ENCODE data around the gene LMTK2.

The LMTK2 gene

GRCh38 chr7:98186452-98187137, 79.9 kb downstream of the LMTK2 start:
- DNase-seq (ENCODE audit: insufficient read length, low spot score): no peak
- TF ChIP-seq, protein P1, sequence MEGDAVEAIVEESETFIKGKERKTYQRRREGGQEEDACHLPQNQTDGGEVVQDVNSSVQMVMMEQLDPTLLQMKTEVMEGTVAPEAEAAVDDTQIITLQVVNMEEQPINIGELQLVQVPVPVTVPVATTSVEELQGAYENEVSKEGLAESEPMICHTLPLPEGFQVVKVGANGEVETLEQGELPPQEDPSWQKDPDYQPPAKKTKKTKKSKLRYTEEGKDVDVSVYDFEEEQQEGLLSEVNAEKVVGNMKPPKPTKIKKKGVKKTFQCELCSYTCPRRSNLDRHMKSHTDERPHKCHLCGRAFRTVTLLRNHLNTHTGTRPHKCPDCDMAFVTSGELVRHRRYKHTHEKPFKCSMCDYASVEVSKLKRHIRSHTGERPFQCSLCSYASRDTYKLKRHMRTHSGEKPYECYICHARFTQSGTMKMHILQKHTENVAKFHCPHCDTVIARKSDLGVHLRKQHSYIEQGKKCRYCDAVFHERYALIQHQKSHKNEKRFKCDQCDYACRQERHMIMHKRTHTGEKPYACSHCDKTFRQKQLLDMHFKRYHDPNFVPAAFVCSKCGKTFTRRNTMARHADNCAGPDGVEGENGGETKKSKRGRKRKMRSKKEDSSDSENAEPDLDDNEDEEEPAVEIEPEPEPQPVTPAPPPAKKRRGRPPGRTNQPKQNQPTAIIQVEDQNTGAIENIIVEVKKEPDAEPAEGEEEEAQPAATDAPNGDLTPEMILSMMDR (IDR thresholded peaks at IDR 0.05; ENCODE audit: insufficient read depth, missing control alignments): no peak
- no peak for FAIRE-seq

- no peak for DNase-seq (ENCODE audit: insufficient read length, low spot score)
- FAIRE-seq: no peak
- TF ChIP-seq, protein P1 (IDR thresholded peaks at IDR 0.05; ENCODE audit: insufficient read depth, missing control alignments): no peak
Observed at GRCh38 chr7:98187138-98187502, 80.5 kb downstream of the LMTK2 start.

GRCh38 chr7:98189559-98189958, 82.9 kb downstream of the LMTK2 start:
- FAIRE-seq: no peak
- DNase-seq (ENCODE audit: insufficient read length, low spot score): no peak
- TF ChIP-seq, protein P1 (IDR thresholded peaks at IDR 0.05; ENCODE audit: insufficient read depth, missing control alignments): no peak

DNA sequence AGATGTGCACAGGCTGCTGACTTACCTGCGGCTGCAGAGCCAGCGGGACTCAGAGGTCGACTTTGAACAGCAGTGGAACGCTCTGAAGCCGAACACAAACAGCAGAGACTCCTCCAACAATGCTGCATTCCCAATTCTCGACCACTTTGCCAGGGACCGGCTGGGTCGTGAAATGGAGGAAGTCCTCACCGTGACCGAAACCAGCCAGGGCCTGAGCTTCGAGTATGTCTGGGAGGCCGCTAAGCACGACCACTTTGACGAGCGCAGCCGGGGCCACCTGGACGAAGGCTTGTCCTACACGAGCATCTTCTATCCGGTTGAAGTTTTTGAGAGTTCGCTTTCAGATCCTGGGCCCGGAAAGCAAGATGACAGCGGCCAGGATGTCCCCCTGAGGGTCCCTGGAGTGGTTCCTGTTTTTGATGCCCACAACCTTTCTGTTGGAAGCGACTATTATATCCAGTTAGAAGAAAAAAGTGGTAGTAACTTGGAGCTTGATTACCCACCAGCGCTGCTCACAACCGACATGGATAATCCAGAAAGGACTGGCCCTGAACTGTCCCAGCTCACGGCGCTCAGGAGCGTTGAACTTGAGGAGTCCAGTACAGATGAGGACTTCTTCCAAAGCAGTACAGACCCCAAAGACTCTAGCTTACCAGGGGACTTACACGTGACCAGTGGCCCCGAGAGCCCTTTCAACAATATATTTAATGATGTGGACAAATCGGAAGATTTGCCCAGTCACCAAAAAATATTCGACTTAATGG, 85.2 kb downstream of the LMTK2 start:
- TF ChIP-seq, protein P1 (IDR thresholded peaks at IDR 0.05; ENCODE audit: insufficient read depth, missing control alignments): no peak
- FAIRE-seq (no peak), DNase-seq (ENCODE audit: insufficient read length, low spot score) (no peak)

GRCh38 chr7:98192781-98193457, 86.3 kb downstream of the LMTK2 start:
- DNase-seq (ENCODE audit: insufficient read length, low spot score) (no peak), FAIRE-seq (no peak)
- TF ChIP-seq, protein P1 (IDR thresholded peaks at IDR 0.05; ENCODE audit: insufficient read depth, missing control alignments): no peak

GRCh38 chr7:98193474-98194180, 87.0 kb downstream of the LMTK2 start:
- DNase-seq (ENCODE audit: insufficient read length, low spot score) (no peak), FAIRE-seq (no peak)
- TF ChIP-seq, protein P1 (IDR thresholded peaks at IDR 0.05; ENCODE audit: insufficient read depth, missing control alignments): no peak

Data from D721Med (cell line).